Endometrial microvascular endothelial cells (primary cell): ENCODE measurements around the gene GRN. TPM values are rescaled to one million over a fixed set of nuclear protein-coding genes. Genes with fewer than 3 reads are reported as not detected.
"Not testable (repeated sequence)": the region's sequence is repeated elsewhere in the genome, so short reads cannot be mapped to it uniquely, and the experiment has no call there.

Source experiments
- in situ Hi-C: cut with HindIII; loops from 2 replicates; pipeline ENCODE4 v1.10.0; 2017; ENCODE audit warnings: low sequenced_read_pairs, low pct_unique_long_range_greater_than_20kb; ENCODE audit errors: inconsistent ontology term
- total RNA-seq: library from RNA; depleted of rRNA; stranded (reverse); fragments of >200 nt; gene quantifications from one replicate; pipeline ENCODE4 v1.2.3, GENCODE V29; 2015; ENCODE audit errors: inconsistent ontology term

GRN gene
- total RNA-seq, 1 donor from 2014 or later, result 391 TPM

DNA sequence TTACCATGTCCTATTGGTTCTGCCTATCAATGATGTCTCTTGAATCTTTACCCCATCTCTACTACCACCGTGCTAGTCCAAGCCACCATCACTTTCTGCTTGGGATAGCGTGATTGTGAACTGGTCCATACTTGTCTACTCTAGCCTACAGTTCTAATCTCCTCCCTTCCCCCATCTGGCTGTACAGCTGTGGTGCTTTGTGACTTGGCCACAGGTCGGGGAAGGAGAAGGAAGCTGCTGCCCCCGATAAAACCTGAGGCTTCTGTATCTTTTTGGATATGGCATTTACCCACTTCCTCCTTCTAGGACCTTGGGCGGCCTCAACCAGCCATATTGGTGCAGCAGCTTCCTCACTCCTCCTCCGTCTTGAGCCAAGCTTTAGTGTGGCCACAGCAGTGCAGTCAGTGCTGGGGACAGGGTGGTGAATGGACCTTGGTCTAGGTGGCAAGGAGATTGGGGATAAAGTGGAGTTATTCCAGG, 44.7 kb downstream of the GRN start:
- in situ Hi-C loops, result no loop called here

- in situ Hi-C loops, result no loop called here
These were observed 45.3 kb downstream of the GRN start for GRCh38 chr17:44390250-44390870.

DNA sequence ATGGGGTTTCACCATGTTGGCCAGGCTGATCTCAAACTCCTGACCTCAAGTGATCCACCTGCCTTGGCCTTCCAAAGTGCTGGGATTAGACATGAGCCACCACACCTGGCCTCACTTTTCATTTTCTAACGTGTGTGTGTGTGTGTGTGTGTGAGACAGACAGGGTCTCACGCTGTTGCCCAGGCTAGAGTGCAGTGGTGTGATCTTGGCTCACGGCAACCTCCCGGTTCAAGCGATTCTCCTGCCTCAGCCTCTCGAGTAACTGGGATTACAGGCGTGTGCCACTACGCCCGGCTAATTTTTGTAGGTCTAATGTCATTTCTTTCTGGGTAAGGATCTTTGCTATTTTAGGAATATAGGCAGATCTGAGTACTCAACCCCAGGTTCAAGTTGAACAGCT, 49.0 kb downstream of the GRN start:
- in situ Hi-C loops, result not testable (repeated sequence)

DNA sequence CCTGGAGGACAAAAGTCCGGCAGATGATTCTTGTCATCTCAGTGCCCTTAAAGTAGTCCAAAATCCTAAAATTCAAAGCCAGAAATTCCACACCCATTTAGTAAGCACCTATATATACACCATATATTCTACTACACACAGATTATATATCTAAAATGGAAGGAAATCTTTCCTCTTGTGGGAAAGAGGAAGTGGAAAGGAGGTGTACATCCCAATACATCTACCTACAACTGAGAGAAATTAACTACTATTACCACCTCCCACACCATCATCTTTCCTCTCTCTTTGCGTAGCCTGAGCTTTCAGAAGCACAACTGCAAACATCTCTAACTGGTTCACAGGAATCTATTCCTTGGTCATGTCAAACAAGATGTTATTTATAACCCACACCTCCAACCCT, 49.7 kb downstream of the GRN start:
- in situ Hi-C loops, result no loop called here

DNA sequence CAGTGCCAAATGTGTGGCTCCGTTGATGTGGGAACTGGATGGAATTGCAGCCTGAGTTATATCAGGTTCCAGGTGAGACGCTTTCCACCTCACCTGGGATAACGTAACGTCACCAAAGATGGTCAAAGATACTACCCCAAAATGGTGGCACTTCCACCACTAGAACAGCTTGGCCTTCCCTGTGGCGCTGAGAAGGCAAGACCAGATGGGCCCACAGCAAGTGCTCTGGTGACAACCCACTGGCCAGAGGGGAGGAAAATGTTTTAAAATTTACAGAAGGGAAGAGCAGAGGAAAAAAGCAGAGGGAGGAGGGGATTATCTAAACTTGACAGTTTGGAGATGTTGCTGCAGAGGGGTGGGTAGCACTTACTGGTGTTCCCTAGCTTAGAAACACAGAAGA, 51.8 kb downstream of the GRN start:
- in situ Hi-C loops, result no loop called here

DNA sequence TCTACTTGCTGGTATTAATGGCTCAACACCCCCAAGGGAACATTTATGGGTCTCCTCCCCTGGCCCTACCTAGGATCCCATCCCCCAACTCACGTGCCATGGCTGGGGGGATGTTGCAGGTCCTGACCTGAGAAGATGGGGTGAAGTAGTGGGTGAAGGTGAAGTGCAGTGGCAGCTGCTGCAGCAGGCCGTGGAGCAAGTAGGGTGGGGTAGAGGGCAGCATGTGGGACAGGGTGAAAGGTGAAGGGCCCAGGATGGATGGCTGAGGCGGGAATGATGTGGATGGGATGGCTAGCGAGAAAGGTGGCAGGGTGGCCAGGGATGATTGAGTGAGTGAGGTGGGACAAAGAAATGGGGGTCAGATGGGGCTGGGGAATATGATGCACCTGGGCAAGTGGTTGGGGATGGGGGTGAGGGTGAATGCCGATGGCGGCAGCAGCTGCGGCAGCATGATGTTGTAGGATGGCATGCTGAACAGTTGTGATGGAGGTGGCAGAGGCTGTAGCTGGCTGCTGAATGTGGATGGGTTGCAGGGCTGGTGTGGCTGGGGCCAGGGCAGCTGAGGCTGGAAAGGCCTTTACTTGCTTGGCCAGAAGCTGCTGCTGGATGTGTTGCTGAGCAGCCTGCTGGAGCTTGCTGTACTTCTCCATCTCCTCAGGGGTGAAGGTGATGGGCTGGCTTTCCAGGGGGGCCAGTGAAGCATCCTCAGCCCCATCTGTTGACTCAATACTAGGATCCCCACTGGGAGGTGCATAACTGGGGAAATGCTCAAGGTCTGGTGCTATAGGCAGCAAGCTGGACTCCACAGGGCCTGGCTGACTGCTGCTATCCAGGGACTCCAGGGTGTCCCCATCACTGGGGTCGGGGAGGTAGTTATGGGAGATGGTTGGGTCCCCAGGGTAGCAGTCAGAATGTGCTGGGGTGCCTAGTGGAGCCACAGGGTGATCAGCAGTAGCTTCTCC, 52.7 kb downstream of the GRN start:
- in situ Hi-C loops, result no loop called here

DNA sequence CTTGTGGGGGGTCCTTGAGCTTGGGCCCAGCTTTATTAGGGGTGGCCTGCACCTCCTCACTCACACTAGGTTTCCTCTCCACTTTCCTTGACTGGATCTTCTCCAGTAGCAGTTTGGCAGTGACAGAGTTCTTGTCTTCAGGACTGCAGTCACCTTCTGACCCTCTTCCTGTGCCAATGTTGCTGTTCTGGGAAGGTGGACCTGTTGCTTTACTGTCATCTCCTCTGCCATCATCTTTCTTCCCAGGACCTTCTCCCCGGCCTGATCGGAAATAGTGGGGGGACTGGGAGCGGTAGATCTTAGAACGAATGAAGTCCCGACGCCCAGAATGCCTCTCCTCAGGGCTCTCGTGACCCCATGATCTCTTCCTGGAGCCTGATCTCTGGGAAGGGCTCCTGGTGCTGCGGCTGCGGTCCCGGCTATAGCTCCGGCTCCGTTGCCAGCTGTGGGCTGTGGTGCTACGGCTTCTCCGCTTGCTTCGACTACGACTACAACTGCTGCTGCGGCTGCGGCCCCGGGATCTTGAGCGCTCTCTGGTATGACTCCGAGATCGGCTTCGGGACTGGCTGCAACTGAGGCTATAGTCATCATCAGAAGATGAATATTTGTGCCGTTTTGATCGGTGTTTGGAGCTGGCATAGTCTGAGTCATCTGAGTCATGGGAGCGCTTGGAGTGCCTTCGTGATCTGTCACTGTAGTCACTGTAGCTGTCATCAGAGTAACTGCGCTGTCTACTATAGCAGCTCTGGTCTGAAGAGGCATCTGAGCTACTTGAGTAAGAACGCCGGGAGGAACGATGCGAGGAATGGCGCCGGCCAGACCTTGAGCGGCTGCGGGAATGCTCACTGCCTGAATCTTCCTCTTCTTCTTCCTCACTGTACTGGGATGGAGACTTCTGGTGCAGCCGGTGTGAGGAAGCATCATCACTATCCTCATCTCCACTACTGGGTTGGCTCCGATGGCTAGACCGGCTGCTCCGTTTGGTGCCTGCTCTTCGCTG, 53.9 kb downstream of the GRN start:
- in situ Hi-C loops, result no loop called here

DNA sequence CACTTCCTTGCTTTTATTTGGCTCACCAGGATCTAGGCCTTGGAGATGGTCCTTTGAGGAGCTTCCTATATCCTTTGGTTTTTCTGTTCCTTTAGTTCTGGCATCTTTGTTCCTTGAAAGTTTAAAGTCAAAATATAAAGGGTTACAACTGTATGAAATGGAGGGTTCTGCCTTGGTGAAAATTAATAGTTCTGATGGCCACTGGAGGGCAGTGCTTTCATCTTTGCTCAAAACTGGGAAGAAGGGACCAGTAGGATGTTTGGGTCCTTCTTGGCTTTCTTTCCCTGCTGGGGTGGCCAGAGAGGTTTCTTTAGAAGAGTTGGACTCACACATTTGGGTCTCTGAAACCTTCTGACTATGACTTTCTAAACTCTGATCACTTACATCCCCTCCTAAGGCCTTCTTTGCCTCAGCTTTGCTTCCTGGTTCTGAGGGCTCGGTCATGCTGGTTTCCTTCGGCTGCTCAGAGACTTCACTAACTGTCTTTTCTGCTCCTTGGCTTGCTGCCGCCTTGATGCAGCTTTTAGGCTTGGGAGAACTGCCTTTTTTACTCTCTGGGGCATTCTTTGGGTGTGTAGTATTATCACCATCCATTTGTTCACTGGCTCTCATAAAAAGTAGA, 55.2 kb downstream of the GRN start:
- in situ Hi-C loops, result no loop called here

Other genes with a start within 250 kb of the GRN start
- gene HDAC5, start 221.7 kb upstream of the GRN start, total RNA-seq, result 6.2 TPM
- 6.1 TPM for gene HROB, start 203.4 kb upstream of the GRN start, total RNA-seq
- not detected for gene ASB16, start 174.6 kb upstream of the GRN start, total RNA-seq
- 49.2 TPM for gene TMUB2, start 158.3 kb upstream of the GRN start, total RNA-seq
- 60.0 TPM for gene ATXN7L3, start 145.4 kb upstream of the GRN start, total RNA-seq
- 46.0 TPM for gene UBTF, start 125.6 kb upstream of the GRN start, total RNA-seq
- gene SLC4A1, start 77.2 kb upstream of the GRN start, total RNA-seq, result not detected
- gene RUNDC3A, start 36.7 kb upstream of the GRN start, total RNA-seq, result not detected
- 149 TPM for gene SLC25A39, start 20.5 kb upstream of the GRN start, total RNA-seq
- 3.3 TPM for gene FAM171A2, start 18.6 kb downstream of the GRN start, total RNA-seq
- 0.46 TPM for gene ITGA2B, start 44.3 kb downstream of the GRN start, total RNA-seq
- 14.2 TPM for gene GPATCH8, start 158.1 kb downstream of the GRN start, total RNA-seq
- gene FZD2, start 212.2 kb downstream of the GRN start, total RNA-seq, result 1.1 TPM